CD4-positive, alpha-beta T cell treated with Interleukin-17A for 1 hour (primary cell): ENCODE data around the gene HYAL2.

Source experiments
- DNase-seq: peaks from one replicate; pipeline ENCODE4 v3.0.0-alpha.2; 2020

Gene HYAL2

GRCh38 chr3:50303013-50303815 is 19.3 kb downstream of the HYAL2 start, which contains the start of gene HYAL1:
TSS of gene HYAL1 (minus strand) at chr3:50303574. CDS start at chr3:50302956, 618 bp downstream.
- DNase-seq: no peak

GRCh38 chr3:50302095-50303012 is 20.2 kb downstream of the HYAL2 start:
- no peak for DNase-seq

GRCh38 chr3:50300681-50301254 is 21.8 kb downstream of the HYAL2 start:
- no peak for DNase-seq

GRCh38 chr3:50299929-50300680 is 22.4 kb downstream of the HYAL2 start:
- DNase-seq: peak; percentile 36

- DNase-seq: no peak
These were observed 23.0 kb downstream of the HYAL2 start for GRCh38 chr3:50299638-50299928.

- peak; percentile 100 for DNase-seq
These were observed 23.5 kb downstream of the HYAL2 start, which contains the start of the genes HYAL3 and NAA80 for GRCh38 chr3:50298836-50299637. TSS of gene HYAL3 (minus strand) at chr3:50299405. CDS start at chr3:50295602, 3,803 bp downstream. TSS of gene NAA80 (minus strand) at chr3:50299405. CDS start at chr3:50297463, 1,942 bp downstream.

- DNase-seq: no peak
These were observed 24.4 kb downstream of the HYAL2 start for GRCh38 chr3:50297896-50298725.

GRCh38 chr3:50297384-50297775 is 25.2 kb downstream of the HYAL2 start:
- no peak for DNase-seq

- DNase-seq: no peak
These were observed 25.7 kb downstream of the HYAL2 start for GRCh38 chr3:50296721-50297383.

- DNase-seq: no peak
These were observed 26.8 kb downstream of the HYAL2 start for GRCh38 chr3:50295553-50296431.

GRCh38 chr3:50294492-50295403 is 27.8 kb downstream of the HYAL2 start:
- DNase-seq: no peak

- no peak for DNase-seq
These were observed 28.5 kb downstream of the HYAL2 start for GRCh38 chr3:50294089-50294488.

GRCh38 chr3:50293079-50293801 is 29.3 kb downstream of the HYAL2 start:
- DNase-seq: no peak

- DNase-seq: peak; percentile 97
These were observed 30.1 kb downstream of the HYAL2 start, which contains the start of gene IFRD2 for GRCh38 chr3:50292159-50293078. TSS of gene IFRD2 (minus strand) at chr3:50292429. CDS start at chr3:50292274, 155 bp downstream.

GRCh38 chr3:50290161-50290641 is 32.3 kb downstream of the HYAL2 start:
- no peak for DNase-seq

GRCh38 chr3:50289130-50289529 is 33.4 kb downstream of the HYAL2 start:
- no peak for DNase-seq
